Activated CD4-positive, alpha-beta T cell treated with anti-CD3 and anti-CD28 coated beads, Interleukin-2, amount 50 U/mL, for 1 hour (primary cell): ENCODE data around the gene RGS14.

Experiments used
- DNase-seq: peaks from one replicate; pipeline ENCODE4 v3.0.0-alpha.2; 2020

The RGS14 gene

DNA sequence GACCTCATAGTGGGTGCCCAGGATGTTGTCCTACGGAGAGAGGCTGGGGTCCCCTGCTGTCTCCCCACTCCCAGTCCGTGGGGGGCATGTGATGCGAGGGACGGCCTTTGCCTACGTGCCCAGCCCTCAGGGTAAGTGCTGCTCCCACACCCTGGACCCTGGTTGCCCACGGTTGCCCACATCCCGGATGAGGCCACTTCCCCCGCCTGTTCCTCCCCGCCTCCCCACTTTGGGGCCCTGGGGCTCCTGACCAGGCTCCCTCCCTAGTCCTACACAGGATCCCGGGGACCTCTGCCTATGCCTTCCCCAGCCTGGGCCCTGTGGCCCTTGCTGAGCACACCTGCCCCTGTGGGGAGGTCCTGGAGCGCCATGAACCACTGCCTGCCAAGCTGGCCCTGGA lies 28.0 kb downstream of the RGS14 start:
- no peak for DNase-seq

DNA sequence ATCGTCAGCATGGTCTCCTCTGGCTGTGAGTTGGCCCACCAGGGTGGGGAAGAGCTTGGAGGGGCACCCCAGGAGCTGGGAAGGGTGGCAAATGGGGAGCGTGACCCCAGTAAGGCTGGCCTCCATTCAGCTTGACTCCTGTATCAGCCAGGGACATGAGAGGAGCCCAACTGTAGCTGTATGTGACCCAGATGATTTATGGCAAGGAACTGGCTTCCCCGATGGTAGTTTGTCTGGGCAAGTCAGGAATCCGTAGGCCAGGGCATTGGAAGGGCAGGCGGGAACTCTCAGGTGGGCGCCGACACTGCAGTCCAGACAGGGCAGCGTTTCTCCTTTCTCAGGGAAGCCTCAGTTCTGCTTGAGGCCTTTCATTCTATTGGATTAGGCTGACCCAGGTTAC lies 28.8 kb downstream of the RGS14 start:
- DNase-seq = no peak

DNA sequence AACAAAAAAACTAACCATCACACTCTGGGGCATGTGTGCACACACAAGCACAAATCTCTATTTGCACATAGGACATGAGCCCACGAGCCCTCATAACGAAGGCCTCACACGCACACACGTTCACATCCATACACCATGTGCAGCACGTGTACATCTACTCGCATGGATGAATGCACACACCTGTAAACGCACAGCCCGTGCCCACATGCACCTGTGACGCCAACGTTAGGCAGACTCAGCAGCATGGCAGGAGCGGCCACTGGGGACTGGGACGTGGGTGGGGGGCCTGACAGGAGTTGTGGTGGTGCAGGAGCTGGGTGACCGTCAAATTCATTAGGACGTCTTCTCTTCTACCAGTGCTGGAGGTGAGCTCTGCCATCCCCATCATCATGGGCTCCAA lies 29.7 kb downstream of the RGS14 start:
- DNase-seq = no peak

DNA sequence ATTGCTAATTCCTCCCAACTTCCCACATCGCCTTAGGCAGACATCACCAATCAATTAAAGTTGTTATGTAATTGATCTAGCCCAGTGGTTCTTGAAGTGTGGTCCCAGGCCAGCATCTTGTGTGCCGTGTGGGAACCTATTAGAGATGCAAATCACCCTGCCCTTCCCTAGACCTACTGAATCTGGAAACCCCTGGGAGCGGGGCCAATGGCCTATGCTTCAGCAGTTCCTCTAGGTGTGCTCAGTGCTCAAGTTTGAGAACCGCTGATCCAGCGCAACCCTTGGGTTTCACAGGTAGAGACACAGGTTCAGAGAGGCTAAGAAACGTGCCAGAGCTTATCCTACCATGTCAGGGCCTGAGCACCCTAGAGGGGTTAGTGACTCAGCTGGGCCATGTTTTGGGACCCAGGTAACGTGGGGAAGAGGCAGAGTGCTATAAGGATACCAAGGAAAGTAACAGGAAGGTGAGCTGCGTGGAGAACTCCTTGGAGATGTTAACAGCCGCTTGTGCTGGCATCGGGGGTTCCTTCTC lies 30.9 kb downstream of the RGS14 start:
- no peak for DNase-seq

DNA sequence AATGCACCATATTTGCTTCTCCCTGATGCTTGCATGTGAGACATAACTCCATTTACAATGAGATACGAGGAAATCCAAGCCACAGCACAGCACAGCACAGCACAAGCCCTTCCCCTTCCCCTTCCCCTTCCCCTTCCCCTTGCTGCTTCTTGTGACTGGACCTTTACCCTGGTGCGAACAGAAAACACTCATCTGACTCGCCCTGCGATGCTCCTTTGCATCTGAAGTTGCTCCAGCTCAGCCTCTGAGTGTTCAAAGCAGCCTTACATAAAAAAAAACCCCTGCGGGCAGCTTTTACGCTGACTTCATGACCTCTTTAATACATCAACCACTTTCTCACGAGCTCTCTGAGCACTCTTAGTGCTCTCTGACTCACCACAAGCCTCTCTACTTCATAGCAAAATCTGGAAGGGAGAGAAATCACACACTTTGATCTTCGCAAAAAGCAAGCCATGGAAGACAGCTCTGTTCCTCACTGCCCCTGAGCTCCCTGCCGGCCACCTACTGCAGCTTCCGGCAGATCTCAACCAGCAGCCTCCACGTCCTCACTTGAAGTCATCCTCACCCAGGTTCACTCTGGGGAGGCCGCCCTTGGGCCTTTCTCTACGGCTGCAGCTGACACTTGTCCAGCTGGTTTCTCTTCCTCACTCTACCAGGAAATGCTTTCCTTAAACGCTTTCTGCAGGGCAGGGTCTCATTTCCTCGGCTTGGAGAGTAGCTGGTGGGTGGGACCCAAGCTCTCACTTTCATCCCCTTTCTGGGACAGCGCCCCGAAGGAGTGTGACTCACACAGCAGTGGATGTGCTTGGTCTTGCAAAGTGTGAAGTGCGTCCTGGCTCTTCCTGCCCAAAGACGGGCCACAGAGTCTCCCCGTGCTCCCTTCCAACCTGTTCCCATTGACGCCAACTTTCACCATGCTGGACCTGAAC lies 31.8 kb downstream of the RGS14 start:
- peak; percentile 46 for DNase-seq

DNA sequence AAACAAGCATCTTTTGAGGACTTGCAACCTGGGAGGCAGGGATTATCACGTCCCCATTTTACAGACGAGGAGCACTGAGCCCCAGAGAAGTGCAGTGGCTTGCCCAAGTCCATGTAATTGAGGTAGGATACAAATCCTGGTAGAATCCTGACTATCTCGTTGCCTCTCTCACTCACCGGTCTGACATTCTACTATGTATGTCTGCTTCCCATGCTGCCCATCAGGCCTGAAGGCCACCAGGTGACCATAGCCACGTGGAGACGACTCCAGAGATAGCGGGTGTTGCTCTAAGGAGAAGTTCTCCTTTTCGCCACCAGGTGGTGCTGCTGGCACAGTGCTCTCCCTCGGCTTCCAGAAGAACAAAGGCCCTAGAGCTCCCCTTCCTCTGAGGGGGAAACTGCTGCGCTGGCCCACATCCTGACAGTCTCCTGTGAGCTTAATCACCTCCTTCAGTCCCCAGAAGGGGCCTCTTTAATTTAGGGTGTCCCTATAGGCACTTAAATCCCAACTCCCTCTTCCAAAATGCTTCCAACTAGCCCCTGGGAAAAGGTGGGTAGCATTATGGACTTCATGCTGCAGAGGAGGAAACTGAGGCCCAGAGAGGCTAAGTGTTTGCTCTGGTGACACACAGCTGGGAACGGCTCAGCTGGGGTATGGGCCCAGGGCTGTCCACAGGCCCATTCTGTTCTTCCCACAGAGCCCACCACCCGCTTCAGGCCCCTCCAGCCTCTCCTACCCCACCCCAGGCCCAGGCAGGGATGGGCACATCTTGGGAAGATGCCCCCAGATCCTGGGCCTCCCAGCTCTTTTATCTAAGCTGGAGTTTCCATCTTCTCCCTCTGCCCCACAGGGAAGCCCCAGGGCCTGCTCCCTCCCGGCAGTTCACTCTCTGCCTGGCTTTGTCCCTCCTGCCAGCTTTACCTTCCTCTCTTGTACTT lies 32.9 kb downstream of the RGS14 start:
- peak; percentile 86 for DNase-seq

DNA sequence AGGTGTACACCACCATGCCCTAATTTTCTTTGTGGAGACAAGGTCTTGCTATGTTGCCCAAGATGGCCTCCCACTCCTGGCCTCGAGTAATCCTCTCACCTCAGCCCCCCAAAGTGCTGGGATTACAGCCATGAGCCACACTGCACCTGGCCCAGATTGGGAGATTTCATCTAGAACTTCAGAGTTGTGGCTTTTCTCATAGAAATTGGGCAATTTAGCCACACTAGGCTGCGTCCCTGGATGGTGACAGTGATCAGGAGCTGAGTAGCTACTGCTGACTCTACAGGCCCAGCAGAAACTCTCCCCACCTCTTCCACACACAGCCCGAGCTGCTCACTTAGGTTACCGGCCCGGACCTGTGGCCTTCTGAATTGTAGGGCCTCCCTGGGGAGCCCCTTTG lies 35.0 kb downstream of the RGS14 start:
- no peak for DNase-seq

DNA sequence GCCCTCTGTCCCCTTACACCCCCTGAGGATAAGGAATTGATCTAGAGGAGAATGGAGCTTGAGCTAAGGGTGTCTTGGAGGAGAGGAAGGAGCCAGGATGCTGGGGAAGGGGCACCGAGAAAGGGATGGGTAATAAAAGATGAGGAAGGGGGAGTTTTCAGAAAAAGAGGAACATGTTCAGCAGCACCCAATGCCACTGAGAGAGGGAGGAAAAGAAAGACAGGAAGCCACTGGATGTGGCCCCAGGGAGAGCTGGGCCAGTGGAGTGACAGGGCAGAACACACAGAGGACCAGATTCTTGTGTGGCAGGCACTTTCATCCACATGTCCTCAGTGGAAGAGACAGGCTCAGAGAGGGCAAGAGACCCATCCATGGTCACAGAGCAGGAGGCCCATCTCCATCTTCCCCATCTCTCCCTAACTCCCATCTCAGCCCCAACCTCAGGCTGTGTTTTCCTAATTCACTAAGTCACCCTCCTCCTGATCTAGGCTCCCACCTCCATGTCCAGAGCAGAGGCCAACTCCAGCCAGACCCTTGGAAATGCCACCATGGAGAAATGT lies 35.6 kb downstream of the RGS14 start:
- DNase-seq = no peak

DNA sequence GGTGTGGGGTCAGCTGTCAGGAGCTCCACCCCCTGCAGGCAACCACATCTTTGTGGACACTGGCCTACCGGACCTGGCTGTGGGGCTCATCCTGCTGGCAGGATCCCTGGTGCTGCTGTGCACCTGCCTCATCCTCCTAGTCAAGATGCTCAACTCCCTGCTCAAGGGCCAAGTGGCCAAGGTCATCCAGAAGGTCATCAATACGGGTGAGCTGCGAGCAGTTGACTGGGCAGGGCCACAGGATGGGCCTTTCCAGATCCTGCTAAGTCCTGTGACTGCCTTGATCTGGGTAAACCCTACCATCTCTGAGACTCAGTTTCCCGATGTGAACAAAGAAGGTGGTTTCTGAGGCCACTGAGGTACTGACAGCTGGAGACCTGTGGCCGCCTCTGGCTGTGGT lies 36.3 kb downstream of the RGS14 start:
- no peak for DNase-seq

DNA sequence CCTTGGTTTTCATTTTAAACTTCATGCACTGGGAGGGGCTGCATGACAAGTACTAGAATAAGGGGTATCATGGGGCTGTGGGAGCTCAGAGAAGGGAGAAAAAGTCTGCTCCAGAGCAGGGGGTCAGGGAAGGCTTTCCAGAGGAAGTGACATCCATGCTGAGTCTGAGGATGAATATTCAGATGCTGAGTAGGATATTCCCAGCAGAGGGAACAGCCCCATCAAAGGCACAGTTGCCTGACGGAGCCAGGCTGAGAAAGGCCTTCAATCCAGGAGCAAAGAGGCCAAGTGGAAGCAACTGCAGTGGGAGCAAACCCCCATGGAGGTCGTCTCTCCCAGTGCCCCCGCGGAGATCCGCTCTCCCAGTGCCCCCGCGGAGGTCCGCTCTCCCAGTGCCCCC lies 38.4 kb downstream of the RGS14 start:
- no peak for DNase-seq

DNA sequence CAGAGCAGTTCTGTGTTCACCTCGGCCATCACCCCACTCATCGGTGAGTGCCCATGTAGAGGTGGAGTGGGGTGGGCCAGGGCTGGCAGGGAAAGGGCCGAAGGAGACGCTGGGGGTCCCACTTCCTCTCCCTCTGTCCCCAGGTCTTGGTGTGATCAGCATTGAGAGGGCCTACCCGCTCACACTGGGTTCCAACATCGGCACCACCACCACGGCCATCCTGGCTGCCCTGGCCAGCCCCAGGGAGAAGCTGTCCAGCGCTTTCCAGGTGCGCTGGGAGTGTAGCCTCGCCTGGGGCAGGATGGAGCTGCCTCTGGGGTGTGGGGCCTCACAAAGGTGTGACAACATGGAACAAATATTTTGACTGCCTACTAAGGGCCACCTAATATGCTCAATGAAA lies 39.1 kb downstream of the RGS14 start:
- no peak for DNase-seq

DNA sequence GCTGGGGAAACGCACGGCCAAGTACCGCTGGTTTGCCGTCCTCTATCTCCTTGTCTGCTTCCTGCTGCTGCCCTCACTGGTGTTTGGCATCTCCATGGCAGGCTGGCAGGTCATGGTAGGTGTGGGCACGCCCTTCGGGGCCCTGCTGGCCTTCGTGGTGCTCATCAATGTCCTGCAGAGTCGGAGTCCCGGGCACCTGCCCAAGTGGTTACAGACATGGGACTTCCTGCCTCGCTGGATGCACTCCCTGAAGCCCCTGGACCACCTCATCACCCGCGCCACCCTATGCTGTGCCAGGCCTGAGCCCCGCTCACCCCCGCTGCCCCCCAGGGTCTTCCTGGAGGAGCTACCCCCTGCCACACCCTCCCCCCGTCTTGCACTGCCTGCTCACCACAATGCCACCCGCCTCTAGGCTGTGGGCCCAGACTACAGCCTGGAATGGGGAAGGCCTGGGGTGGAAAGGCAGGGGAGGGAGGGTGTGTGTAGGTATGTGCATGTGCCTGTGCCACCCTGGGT lies 40.2 kb downstream of the RGS14 start:
- DNase-seq = no peak

DNA sequence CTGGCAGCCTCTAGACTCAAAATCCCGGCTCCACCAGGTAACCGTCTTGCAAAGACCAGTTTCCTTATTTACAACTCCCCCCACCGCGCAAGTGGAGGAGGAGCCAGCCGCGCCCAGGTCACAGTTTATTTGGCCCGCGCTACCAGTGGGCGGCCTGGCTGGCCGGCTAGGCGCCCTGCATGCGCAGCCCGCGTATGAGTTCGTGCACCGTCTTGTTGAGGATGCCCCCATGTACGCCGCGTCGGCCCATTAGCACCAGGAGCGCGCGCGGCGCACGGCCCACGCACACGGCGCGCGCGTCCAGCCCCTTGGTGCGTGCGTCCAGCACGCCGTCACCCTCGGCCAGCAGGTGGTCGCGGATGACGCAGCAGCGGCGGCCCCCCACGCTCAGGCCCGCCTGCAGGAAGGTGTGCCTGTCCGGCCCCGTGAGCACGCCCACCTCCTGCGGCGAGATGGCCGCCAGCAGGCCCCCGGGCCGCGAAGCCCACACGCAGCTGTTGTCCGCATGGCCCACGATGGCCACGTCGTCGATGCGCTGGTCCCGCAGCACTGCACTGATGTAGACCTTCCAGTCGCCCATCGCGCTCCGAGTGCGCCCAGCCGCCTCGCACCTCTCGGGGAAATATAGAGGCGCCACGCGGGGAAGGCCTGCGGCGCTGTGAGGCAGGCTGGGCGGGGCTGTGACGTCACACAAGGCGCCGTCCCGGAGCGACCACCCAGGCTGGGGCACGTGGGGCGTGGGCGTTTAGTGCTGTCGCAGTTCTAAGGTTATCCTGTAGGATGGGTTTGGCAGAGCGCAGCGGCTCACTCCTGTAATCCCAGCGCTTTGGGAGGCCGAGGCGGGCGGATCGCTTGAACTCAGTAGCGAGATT lies 42.5 kb downstream of the RGS14 start, which contains the start of gene PFN3:
Gene PFN3, minus strand, starts transcription at position 665 of the 872 bp plus-strand sequence. Its CDS starts 85 bp downstream, at position 580.
- no peak for DNase-seq

DNA sequence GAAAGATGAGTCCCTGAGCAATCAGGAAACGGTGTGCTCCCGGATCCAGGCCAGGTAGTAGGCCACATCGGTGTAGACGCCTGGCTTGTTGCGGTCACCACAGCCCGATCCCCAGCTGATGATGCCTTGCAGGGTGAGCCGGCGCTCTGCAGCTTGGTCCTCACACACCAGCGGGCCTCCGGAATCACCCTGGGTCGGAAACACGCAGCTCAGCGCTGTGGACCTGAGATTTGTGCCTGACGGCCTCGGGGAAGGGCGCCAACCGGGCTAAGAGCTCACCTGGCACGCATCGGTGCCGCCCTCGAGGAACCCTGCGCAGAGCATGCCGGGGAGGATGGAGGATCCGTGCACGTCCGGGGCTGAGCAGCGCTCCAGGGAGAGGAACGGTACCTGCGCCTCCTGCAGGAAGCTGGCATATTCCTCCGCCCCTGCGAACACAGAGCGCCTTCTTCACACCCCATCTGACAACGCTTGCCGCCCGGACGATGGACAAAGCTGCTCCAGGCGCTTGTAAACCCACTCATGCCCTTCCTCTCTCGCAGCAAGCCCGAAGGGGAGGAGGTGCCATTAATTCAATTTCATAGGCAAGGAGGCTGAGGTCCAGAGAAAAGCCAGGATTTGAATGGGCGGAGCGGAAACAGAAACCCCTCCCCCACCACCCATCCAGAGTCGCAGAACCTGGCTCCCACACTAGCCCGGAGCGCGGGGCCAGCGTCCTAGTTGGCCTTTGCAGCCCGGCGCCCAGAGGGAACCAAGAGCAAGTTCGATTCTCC lies 44.7 kb downstream of the RGS14 start:
- peak; percentile 67 for DNase-seq

DNA sequence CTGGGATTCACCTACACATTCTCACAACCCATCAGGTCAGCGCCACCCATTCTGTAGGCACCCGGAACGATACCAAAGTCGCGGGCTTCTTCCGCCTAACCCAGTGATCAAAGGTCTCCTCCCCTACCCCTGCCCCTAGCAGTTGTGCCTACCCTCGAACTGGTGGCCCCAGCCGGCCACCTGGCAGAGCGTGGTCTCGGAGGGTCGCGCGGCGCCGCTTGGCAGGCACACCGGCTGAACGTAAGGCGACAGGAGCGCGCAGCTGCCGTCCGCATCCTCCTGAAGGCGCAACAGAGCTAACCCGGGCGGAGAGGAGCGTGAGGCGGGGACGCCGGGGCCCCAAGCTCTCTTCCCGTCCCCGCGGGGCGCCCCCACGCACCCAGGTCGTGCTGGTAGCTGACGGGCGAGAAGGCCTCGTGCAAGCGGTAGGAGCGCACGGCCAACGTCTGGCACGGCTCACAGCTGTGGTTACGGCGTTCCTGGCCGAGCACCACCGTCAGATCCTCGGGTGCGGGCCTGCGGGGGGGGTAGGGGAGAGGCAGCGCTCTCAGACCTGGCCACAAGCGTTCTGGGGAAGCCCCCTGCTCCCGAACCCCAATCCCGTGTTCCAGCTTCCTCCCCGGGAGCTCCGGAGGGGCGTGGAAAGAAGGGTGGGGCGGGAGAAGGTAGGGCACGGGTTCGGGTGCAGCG lies 45.5 kb downstream of the RGS14 start:
- peak; percentile 55 for DNase-seq

DNA sequence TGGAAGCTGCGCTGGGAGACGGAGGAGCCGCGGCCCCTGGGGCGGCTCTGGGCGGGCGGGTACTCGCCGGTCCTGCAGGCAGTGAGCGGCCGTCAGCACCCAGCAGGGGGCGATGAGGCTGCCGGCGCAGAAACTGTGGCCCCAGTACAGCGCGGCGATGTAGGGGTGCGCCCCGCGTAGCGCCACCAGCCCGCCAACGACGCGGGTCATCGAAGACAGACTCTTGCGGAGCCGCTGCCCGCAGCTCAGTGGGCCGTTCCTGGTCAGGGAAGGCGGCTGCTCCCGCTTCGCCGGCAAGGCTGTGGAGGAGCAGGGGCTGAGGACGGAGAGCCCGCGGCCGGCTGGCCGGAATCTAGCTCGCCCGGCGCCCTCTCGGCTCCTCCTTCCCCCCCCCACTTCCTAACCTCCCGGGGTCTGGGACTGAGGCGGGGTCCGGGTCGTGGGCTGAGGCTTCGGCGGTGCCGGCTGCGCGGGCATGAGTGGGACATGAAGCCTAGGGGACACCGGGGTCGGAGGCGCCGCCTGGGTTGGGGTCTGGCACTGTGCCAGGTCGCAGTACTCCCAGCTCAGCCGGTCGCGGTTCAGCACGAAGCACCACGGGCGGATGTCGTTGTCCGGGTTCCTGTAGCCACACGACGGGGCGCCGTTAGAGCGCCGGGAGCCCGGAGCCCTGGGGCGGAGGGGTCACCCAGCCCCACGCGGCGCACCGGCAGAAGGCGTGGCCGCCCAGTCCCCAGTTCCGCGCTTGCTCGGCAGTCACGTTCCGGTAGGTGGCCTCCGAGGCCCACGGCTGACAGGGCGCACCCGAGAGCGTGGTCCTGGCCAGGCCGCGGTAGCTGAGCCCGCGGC lies 46.3 kb downstream of the RGS14 start:
- DNase-seq = peak; percentile 84

DNA sequence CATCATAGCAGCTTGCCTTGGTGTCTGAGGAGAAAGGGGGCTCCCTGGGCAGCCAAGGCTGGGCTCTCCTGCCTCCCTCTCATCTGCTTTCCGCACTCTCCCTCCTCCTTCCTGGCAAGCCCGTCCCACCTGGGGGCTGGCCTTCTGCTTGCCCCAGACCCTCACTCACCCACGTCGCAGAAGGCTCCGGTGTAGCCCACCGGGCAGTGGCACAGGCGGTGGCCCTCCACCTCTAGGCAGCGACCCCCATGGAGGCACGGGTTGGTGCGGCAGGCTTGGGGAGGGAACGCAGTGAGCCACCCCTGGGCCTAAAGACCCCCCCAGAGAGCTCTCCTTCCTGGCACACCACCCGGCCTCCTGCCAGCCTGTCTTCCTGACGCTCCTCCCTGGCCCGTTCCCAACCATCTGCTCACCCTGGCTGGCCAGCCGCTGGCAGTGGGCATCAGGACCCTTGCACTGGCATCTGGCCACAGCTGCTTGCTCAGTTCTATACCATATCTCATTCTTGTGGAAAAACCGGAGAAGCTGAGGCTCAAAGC lies 47.0 kb downstream of the RGS14 start:
- no peak for DNase-seq

DNA sequence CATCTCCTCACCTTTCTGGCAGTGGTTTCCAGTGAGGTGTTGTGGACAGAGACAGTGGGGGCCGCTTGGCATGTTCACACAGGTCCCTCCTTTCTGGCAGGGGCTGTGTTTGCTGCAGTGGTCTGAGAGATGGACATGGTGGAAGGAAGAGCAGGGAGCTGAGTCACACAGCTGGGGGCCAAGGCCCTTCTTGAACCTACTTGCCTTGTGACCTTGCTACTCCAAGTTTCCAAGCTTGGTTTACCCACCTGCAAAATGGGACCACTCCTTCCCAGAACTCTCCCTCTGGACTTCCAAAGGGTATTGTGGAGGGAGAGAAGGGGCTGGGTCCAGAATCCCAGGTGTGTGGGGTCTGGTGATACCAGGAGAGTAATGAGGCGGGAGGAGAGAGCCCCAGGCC lies 47.6 kb downstream of the RGS14 start:
- no peak for DNase-seq

DNA sequence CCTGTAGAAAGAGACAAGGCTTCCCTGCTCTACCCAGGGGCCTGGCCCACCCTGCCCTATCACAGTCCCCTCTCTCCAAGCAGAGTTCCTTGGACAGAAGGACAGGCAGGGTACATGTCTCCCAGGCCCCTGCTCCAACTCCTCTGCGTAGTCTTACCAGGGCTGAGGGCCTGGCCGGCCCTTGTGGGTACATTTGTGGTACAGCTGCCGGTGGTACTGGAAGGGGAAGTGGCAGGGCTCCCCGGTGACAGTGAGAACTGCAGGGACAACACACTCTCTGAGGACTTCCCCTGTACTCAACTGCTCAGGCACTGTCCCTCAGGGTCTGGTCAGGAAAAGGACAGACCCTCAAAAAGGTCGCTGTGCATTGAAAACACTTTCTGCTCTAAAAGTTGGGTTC lies 48.1 kb downstream of the RGS14 start:
- no peak for DNase-seq
